ENCODE results near the gene CA10. TPM values are rescaled to one million over a fixed set of nuclear protein-coding genes. Genes with fewer than 3 reads are reported as not detected.

The CA10 gene
- total RNA-seq, 1 donor from 2014 or later: 10.4 TPM

DNA sequence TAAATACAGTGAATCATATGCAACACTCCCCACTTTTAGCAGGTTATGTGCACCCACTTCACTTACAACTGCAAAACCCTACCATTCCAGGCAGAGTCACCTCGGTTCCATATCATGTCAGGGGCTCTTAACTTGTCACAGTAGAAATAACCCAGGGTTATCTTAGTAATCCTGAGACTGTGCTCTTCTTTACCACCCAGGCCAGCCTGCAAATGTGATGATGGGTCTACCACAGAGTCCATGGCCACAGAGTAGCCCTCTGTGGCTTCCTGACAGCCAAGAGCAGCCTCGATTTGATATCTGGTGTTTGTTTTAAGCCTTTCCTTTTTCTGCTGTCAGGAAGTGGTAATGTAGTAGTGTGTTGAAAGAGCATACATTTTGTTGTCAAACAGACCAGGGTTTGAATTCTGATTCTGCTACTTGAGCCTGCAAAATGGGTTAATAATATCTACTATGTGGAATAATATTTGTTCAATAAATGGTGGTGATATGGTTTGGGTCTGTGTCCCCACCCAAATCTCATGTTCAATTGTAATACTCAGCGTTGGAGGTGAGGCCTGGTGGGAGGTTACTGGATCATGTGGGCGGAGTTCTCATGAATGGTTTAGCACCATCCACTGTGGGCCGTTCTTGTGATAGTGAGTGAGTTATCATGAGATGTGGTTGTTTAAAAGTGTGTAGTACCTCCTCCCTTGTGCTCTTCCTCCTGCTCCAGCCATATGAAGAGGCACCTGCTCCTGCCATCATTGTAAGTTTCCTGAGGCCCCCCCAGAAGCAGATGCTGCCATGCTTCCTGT lies 481.6 kb downstream of the CA10 start:
- H3K36me3 ChIP-seq (ENCODE audit: control insufficient read depth in 3 of 3, insufficient read depth in 3 of 3, low read length in 3 of 3): no peaks in the 10 kb centered on the region

DNA sequence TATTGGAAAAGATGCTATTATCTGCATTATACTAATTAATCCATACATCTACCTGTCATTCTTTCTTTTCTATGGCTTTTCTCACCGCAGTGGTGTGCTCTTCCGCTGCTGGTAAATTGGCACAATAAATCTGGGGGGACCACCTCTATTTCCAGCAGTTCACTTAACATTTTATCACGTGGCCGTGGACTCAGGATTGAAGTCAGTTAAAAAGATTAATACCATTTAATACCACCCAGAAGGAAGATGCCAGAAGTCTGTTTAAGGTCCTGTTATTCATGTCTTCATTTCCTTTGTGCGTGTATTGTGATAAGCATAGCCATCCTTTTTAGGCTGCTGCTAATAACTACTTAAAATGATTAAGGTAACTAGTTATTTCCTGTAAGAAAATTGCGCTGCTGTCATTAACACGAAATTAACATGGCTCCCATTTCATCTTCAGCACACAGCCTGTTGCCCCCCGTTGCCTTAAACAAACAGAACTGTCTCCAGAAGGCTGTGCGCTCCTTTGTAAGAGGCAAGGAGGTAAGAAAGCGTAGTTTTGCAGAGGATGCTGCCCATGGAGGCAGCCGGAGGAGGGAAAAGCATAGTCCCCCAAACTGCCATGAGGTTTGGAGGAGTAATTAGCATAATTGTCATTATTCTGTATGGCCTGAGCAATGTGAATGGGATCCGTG lies 483.8 kb downstream of the CA10 start:
- H3K27ac ChIP-seq (ENCODE audit: low read depth, low read length): no peak overlapping the region
- no peaks in the 10 kb centered on the region for H3K36me3 ChIP-seq (ENCODE audit: control insufficient read depth in 3 of 3, insufficient read depth in 3 of 3, low read length in 3 of 3)
- no peak overlapping the region for H3K9ac ChIP-seq (ENCODE audit: low read depth in 1 of 3, low read length in 3 of 3)
- H3K4me3 ChIP-seq (ENCODE audit: low read length in 3 of 3): no peak overlapping the region
- H3K27me3 ChIP-seq (ENCODE audit: control insufficient read depth in 3 of 3, insufficient read depth in 3 of 3, low read length in 3 of 3): no peaks in the 10 kb centered on the region
- peaks cover 0 to 7% (median 0%) of the 10 kb centered on the region in 3 donors for H3K4me1 ChIP-seq (ENCODE audit: control insufficient read depth in 3 of 3, insufficient read depth in 3 of 3, low read length in 3 of 3)
- H3K9me3 ChIP-seq (ENCODE audit: control insufficient read depth in 3 of 3, low read length in 3 of 3): no peaks in the 10 kb centered on the region

More for the DNA sequence above, 481.6 kb downstream of the CA10 start:
- Histone ChIP-seq H3K9me3 (ENCODE audit: control insufficient read depth in 3 of 3, low read length in 3 of 3) (no peaks in the 10 kb centered on the region), H3K27me3 (ENCODE audit: control insufficient read depth in 3 of 3, insufficient read depth in 3 of 3, low read length in 3 of 3) (no peaks in the 10 kb centered on the region), H3K4me3 (ENCODE audit: low read length in 3 of 3) (no peak overlapping the region), H3K4me1 (ENCODE audit: control insufficient read depth in 3 of 3, insufficient read depth in 3 of 3, low read length in 3 of 3) (peaks cover 0 to 4% (median 0%) of the 10 kb centered on the region in 3 donors), H3K9ac (ENCODE audit: low read depth in 1 of 3, low read length in 3 of 3) (no peak overlapping the region), H3K27ac (ENCODE audit: low read depth, low read length) (no peak overlapping the region)

DNA sequence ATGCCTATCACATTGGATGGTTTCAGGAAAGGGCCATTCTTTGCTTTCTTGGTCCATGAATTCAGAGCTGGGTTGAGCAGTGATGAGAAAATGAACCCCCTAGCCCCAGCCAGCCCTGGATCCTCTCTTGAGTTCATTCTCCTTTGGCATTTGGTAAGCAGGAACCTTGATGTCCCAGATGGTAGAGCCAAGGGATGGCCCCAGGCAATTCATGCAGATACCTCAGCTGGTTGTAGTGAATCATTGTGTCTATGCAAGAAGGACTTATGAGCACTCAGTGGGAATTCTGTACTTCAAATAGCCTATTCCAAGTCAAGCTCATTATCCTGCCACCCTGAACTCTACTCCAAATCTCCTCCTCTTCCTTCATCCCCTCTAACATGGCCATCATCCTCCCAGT lies 485.4 kb downstream of the CA10 start:
- Histone ChIP-seq H3K9me3 (ENCODE audit: control insufficient read depth in 3 of 3, low read length in 3 of 3) (no peaks in the 10 kb centered on the region), H3K4me1 (ENCODE audit: control insufficient read depth in 3 of 3, insufficient read depth in 3 of 3, low read length in 3 of 3) (peaks cover 0 to 10% (median 2%) of the 10 kb centered on the region in 3 donors), H3K4me3 (ENCODE audit: low read length in 3 of 3) (no peak overlapping the region), H3K36me3 (ENCODE audit: control insufficient read depth in 3 of 3, insufficient read depth in 3 of 3, low read length in 3 of 3) (no peaks in the 10 kb centered on the region), H3K27me3 (ENCODE audit: control insufficient read depth in 3 of 3, insufficient read depth in 3 of 3, low read length in 3 of 3) (no peaks in the 10 kb centered on the region), H3K9ac (ENCODE audit: low read depth in 1 of 3, low read length in 3 of 3) (no peak overlapping the region), H3K27ac (ENCODE audit: low read depth, low read length) (no peak overlapping the region)

DNA sequence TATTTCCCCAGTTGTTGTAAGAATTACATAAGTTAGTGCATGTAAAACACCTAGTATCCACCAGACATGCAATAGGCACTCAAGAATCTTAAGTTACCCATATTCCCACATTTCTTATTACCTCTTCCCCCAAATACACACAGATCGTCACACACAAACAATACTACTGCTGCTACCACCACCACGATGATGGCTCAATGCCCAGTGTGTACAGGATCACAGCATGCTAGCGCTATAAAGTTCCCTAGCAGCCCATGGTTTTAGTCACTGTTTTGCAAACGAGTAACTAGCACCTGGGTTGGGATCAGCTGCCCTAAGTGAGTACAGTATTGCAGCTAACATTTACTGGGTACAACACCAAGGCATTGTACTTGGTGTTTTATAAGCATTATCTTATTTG lies 486.4 kb downstream of the CA10 start:
- Histone ChIP-seq H3K9ac (ENCODE audit: low read depth in 1 of 3, low read length in 3 of 3) (no peak overlapping the region), H3K36me3 (ENCODE audit: control insufficient read depth in 3 of 3, insufficient read depth in 3 of 3, low read length in 3 of 3) (no peaks in the 10 kb centered on the region), H3K9me3 (ENCODE audit: control insufficient read depth in 3 of 3, low read length in 3 of 3) (no peaks in the 10 kb centered on the region), H3K4me1 (ENCODE audit: control insufficient read depth in 3 of 3, insufficient read depth in 3 of 3, low read length in 3 of 3) (peaks cover 0 to 20% (median 12%) of the 10 kb centered on the region in 3 donors), H3K27me3 (ENCODE audit: control insufficient read depth in 3 of 3, insufficient read depth in 3 of 3, low read length in 3 of 3) (no peaks in the 10 kb centered on the region), H3K27ac (ENCODE audit: low read depth, low read length) (no peak overlapping the region), H3K4me3 (ENCODE audit: low read length in 3 of 3) (no peak overlapping the region)

DNA sequence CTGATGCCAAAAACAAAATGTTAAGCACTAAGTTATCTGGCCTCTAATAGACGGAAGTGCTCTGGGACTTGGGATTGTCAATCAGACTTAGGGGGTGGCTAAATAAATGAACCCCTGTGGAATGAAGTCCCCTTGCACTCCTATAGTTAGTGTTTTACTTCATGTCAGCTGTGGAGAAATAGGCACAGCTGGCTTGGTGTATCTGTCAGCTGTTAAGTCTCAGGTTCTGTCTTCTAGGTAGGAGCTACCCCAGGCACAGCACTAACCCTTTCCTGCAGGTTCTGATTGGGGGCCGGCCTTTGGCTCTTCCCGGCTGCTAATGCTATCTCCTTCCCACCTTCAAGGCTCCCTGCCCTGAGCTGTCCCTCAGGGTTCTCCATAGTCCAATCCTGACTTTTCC lies 487.6 kb downstream of the CA10 start:
- no peak overlapping the region for H3K4me3 ChIP-seq (ENCODE audit: low read length in 3 of 3)
- H3K9me3 ChIP-seq (ENCODE audit: control insufficient read depth in 3 of 3, low read length in 3 of 3): no peaks in the 10 kb centered on the region
- H3K36me3 ChIP-seq (ENCODE audit: control insufficient read depth in 3 of 3, insufficient read depth in 3 of 3, low read length in 3 of 3): no peaks in the 10 kb centered on the region
- no peaks in the 10 kb centered on the region for H3K27me3 ChIP-seq (ENCODE audit: control insufficient read depth in 3 of 3, insufficient read depth in 3 of 3, low read length in 3 of 3)
- H3K9ac ChIP-seq (ENCODE audit: low read depth in 1 of 3, low read length in 3 of 3): no peak overlapping the region
- H3K4me1 ChIP-seq (ENCODE audit: control insufficient read depth in 3 of 3, insufficient read depth in 3 of 3, low read length in 3 of 3): peaks cover 0 to 25% (median 13%) of the 10 kb centered on the region in 3 donors
- no peak overlapping the region for H3K27ac ChIP-seq (ENCODE audit: low read depth, low read length)

DNA sequence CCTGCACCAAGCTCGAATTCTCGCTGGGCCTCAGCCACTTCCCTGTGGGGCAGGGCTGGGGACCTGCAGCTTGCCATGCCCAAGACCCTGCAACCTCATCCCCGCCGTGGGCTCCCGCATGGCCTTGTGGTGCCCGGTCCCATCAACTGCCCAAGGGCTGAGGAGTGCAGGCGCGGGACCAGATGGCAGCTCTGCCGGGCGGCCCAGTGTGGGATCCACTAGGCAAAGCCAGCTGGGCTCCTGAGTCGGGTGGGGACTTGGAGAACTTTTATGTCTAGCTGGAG lies 489.6 kb downstream of the CA10 start:
- Histone ChIP-seq H3K36me3 (ENCODE audit: control insufficient read depth in 3 of 3, insufficient read depth in 3 of 3, low read length in 3 of 3) (no peaks in the 10 kb centered on the region), H3K9ac (ENCODE audit: low read depth in 1 of 3, low read length in 3 of 3) (no peak overlapping the region), H3K4me1 (ENCODE audit: control insufficient read depth in 3 of 3, insufficient read depth in 3 of 3, low read length in 3 of 3) (peaks cover 0 to 25% (median 13%) of the 10 kb centered on the region in 3 donors), H3K27ac (ENCODE audit: low read depth, low read length) (no peak overlapping the region), H3K4me3 (ENCODE audit: low read length in 3 of 3) (no peak overlapping the region), H3K27me3 (ENCODE audit: control insufficient read depth in 3 of 3, insufficient read depth in 3 of 3, low read length in 3 of 3) (no peaks in the 10 kb centered on the region), H3K9me3 (ENCODE audit: control insufficient read depth in 3 of 3, low read length in 3 of 3) (no peaks in the 10 kb centered on the region)

DNA sequence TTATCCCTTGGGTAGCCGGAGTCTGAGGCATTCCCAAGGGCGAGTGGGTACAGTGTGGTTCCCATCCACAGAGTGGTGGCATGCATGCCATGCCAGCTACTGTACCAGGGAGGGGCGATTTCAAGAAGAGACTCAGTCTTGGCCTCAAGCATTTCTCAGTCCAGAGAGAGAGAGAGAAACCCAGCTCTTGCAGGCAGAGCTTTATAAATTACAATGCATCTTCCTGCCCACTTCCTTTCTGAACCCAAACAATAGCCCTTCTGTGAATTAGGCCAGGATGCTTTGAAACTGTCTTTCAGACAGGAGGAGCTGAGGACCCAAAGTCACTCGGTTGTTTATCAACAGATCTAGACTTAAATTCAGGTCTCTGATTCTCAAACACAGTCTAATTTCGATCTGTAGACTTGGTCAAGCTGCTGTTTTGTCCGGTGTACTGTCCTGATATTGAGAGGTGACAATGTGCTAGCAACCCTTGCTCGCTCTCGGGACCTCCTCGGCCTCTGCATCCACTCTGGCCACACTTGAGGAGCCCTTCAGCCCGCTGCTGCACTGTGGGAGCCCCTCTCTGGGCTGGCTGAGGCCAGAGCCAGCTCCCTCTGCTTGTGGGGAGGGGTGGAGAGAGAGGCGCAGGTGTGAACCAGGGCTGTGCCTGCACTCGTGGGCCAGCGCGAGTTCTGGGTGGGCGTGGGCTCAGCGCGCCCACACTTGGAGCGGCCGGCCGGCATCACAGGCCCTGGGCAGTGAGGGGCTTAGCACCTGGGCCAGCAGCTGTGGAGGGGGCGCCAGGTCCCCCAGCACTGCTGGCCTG lies 490.2 kb downstream of the CA10 start:
- H3K27ac ChIP-seq (ENCODE audit: low read depth, low read length): no peak overlapping the region
- no peaks in the 10 kb centered on the region for H3K36me3 ChIP-seq (ENCODE audit: control insufficient read depth in 3 of 3, insufficient read depth in 3 of 3, low read length in 3 of 3)
- no peak overlapping the region for H3K9ac ChIP-seq (ENCODE audit: low read depth in 1 of 3, low read length in 3 of 3)
- H3K9me3 ChIP-seq (ENCODE audit: control insufficient read depth in 3 of 3, low read length in 3 of 3): no peaks in the 10 kb centered on the region
- no peak overlapping the region for H3K4me3 ChIP-seq (ENCODE audit: low read length in 3 of 3)
- no peaks in the 10 kb centered on the region for H3K27me3 ChIP-seq (ENCODE audit: control insufficient read depth in 3 of 3, insufficient read depth in 3 of 3, low read length in 3 of 3)
- H3K4me1 ChIP-seq (ENCODE audit: control insufficient read depth in 3 of 3, insufficient read depth in 3 of 3, low read length in 3 of 3): peaks cover 0 to 28% (median 13%) of the 10 kb centered on the region in 3 donors

DNA sequence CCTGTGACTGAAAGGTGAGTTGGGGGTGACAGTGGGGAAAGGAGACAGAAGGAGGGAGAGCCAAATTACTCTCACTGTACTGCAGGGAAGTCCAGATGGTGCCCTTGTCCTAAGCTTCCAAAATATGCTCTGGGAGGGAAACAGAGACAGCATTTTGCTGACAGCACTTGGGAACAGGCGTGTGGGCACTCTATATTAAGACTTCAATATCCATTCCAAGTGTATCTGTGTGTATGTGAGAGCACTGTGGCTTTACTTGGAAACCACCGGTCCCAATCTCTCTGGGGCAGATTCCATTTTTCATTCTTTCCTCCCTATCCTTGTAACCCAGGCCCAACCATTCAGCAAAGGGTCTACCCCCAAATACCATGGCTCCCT lies 490.8 kb downstream of the CA10 start:
- Histone ChIP-seq H3K27me3 (ENCODE audit: control insufficient read depth in 3 of 3, insufficient read depth in 3 of 3, low read length in 3 of 3) (no peaks in the 10 kb centered on the region), H3K36me3 (ENCODE audit: control insufficient read depth in 3 of 3, insufficient read depth in 3 of 3, low read length in 3 of 3) (no peaks in the 10 kb centered on the region), H3K9me3 (ENCODE audit: control insufficient read depth in 3 of 3, low read length in 3 of 3) (no peaks in the 10 kb centered on the region), H3K4me1 (ENCODE audit: control insufficient read depth in 3 of 3, insufficient read depth in 3 of 3, low read length in 3 of 3) (peaks cover 0 to 30% (median 15%) of the 10 kb centered on the region in 3 donors), H3K27ac (ENCODE audit: low read depth, low read length) (no peak overlapping the region), H3K4me3 (ENCODE audit: low read length in 3 of 3) (no peak overlapping the region), H3K9ac (ENCODE audit: low read depth in 1 of 3, low read length in 3 of 3) (no peak overlapping the region)

DNA sequence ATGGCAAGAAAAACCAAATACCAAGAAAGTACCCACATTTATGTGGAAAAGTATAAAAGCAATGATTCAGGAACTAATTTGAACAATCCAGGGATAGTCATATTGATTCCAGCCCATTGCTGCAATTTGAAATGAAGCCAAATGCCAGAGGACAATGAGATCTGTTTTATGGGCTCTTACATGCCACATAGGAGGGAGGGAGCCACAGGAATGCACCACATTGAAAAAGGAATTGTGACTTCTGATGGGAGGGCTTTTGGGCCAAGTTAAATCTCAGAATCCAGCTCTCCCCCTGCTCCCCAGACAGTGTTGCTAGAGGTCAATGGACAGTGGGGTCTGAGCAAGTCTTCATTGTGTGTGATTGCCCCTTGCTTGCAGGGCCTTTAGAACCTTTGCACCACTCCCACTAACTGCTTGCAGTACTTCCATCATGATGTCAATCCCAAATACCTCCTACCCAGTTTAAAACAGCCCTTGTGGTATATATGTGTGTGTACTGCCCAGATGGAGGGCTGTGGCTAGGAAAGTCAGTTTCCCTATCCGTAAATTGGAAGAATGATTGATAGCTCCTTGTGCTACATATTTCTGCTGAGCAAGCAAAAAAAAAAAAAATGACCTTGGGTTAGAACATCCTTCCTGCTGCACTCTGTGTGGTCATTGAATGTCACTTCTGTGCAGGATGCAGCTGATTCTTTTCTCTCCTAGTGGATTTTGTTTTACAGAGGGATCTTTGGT lies 491.4 kb downstream of the CA10 start:
- no peak overlapping the region for H3K4me3 ChIP-seq (ENCODE audit: low read length in 3 of 3)
- H3K36me3 ChIP-seq (ENCODE audit: control insufficient read depth in 3 of 3, insufficient read depth in 3 of 3, low read length in 3 of 3): no peaks in the 10 kb centered on the region
- H3K27me3 ChIP-seq (ENCODE audit: control insufficient read depth in 3 of 3, insufficient read depth in 3 of 3, low read length in 3 of 3): no peaks in the 10 kb centered on the region
- H3K9ac ChIP-seq (ENCODE audit: low read depth in 1 of 3, low read length in 3 of 3): no peak overlapping the region
- H3K9me3 ChIP-seq (ENCODE audit: control insufficient read depth in 3 of 3, low read length in 3 of 3): no peaks in the 10 kb centered on the region
- no peak overlapping the region for H3K27ac ChIP-seq (ENCODE audit: low read depth, low read length)
- H3K4me1 ChIP-seq (ENCODE audit: control insufficient read depth in 3 of 3, insufficient read depth in 3 of 3, low read length in 3 of 3): peaks cover 0 to 36% (median 21%) of the 10 kb centered on the region in 3 donors
